SK-N-SH treated with all-trans-retinoic acid at 6 μM for 48 hours (cell line): ENCODE results near the gene ELOVL3.

Source experiments
- ATAC-seq: fragments of 200-7000 bp; cut with Tn5 transposase; 3 replicates; pipeline ENCODE4 v1.9.1; 2020; ENCODE audit warnings: mild to moderate bottlenecking, moderate library complexity
- ARNTL ChIP-seq: fragments of 450-650 bp; formaldehyde crosslinking; IDR thresholded peaks from 2 replicates; pipeline ENCODE4 v1.5.0; 2020; ENCODE audit warnings: low read depth, mild to moderate bottlenecking, moderate library complexity, borderline replicate concordance
- BACH2 ChIP-seq: fragments of 250-450 bp; sonication (Bioruptor Pico); IDR thresholded peaks from 2 replicates; pipeline ENCODE4 v1.9.0; 2021; ENCODE audit warnings: mild to moderate bottlenecking, borderline replicate concordance
- CREB5 ChIP-seq: fragments of 250-450 bp; sonication (Bioruptor Pico); IDR thresholded peaks from 2 replicates; pipeline ENCODE4 v1.5.1; 2020; ENCODE audit warnings: low read depth, mild to moderate bottlenecking, moderate library complexity
- CSRNP3 ChIP-seq: fragments of 250-450 bp; sonication (Bioruptor Pico); IDR thresholded peaks from 2 replicates; pipeline ENCODE4 v1.5.1; 2021; ENCODE audit warnings: mild to moderate bottlenecking, moderate library complexity
- ESRRG ChIP-seq: fragments of 250-450 bp; sonication (Bioruptor Pico); IDR thresholded peaks from 2 replicates; pipeline ENCODE4 v1.6.1; 2021; ENCODE audit warnings: mild to moderate bottlenecking
- GLIS3 ChIP-seq: fragments of 250-450 bp; sonication (Bioruptor Pico); IDR thresholded peaks from 2 replicates; pipeline ENCODE4 v1.5.0; 2020; ENCODE audit warnings: mild to moderate bottlenecking, moderate library complexity
- ISL1 ChIP-seq: fragments of 250-450 bp; sonication (Bioruptor Pico); IDR thresholded peaks from 2 replicates; pipeline ENCODE4 v2.1.2; 2022; ENCODE audit warnings: mild to moderate bottlenecking, moderate library complexity
- OSR1 ChIP-seq: fragments of 250-450 bp; sonication (Bioruptor Pico); IDR thresholded peaks from 2 replicates; pipeline ENCODE4 v1.8.0; 2022; ENCODE audit warnings: moderate library complexity, mild to moderate bottlenecking, inconsistent platforms
- PATZ1 ChIP-seq: fragments of 250-450 bp; sonication (Bioruptor Pico); IDR thresholded peaks from 2 replicates; pipeline ENCODE4 v1.8.0; 2020; ENCODE audit warnings: mild to moderate bottlenecking, moderate library complexity, borderline replicate concordance
- POU6F1 ChIP-seq: fragments of 250-450 bp; sonication (Bioruptor Pico); IDR thresholded peaks from 2 replicates; pipeline ENCODE4 v1.8.0; 2021; ENCODE audit warnings: low read depth, mild to moderate bottlenecking, moderate library complexity, borderline replicate concordance
- PPARA ChIP-seq: fragments of 250-450 bp; sonication (Bioruptor Pico); IDR thresholded peaks from 2 replicates; pipeline ENCODE4 v1.5.0; 2020; ENCODE audit warnings: mild to moderate bottlenecking, borderline replicate concordance
- RARB ChIP-seq: fragments of 250-450 bp; sonication (Bioruptor Pico); IDR thresholded peaks from 2 replicates; pipeline ENCODE4 v1.8.0; 2021; ENCODE audit warnings: mild to moderate bottlenecking, moderate library complexity
- SNAI2 ChIP-seq: fragments of 250-450 bp; sonication (Bioruptor Pico); IDR thresholded peaks from 2 replicates; pipeline ENCODE4 v1.5.0; 2020; ENCODE audit warnings: mild to moderate bottlenecking, moderate library complexity
- TCF4 ChIP-seq: fragments of 250-450 bp; sonication (Bioruptor Pico); IDR thresholded peaks from 2 replicates; pipeline ENCODE4 v1.8.0; 2021; ENCODE audit warnings: mild to moderate bottlenecking, moderate library complexity, borderline replicate concordance
- TOX ChIP-seq: fragments of 250-450 bp; sonication (Bioruptor Pico); IDR thresholded peaks from 2 replicates; pipeline ENCODE4 v1.8.0; 2021; ENCODE audit warnings: mild to moderate bottlenecking, moderate library complexity, borderline replicate concordance
- TSHZ2 ChIP-seq: fragments of 250-450 bp; sonication (Bioruptor Pico); IDR thresholded peaks from 2 replicates; pipeline ENCODE4 v1.5.0; 2020; ENCODE audit warnings: mild to moderate bottlenecking, moderate library complexity
- ZC3H10 ChIP-seq: fragments of 250-450 bp; sonication (Bioruptor Pico); IDR thresholded peaks from 2 replicates; pipeline ENCODE4 v1.5.1; 2021; ENCODE audit warnings: mild to moderate bottlenecking, moderate library complexity
- ZFP3 ChIP-seq: fragments of 250-450 bp; sonication (Bioruptor Pico); IDR thresholded peaks from 2 replicates; pipeline ENCODE4 v1.5.0; 2020; ENCODE audit warnings: mild to moderate bottlenecking, moderate library complexity
- ZFP30 ChIP-seq: fragments of 450-650 bp; formaldehyde crosslinking; IDR thresholded peaks from 2 replicates; pipeline ENCODE4 v1.5.0; 2022; ENCODE audit warnings: mild to moderate bottlenecking, moderate library complexity
- ZNF70 ChIP-seq: fragments of 450-650 bp; formaldehyde crosslinking; IDR thresholded peaks from 2 replicates; pipeline ENCODE4 v1.5.0; 2020; ENCODE audit warnings: mild to moderate bottlenecking, moderate library complexity
- ZNF8 ChIP-seq: fragments of 450-650 bp; formaldehyde crosslinking; IDR thresholded peaks from 2 replicates; pipeline ENCODE4 v1.5.0; 2020; ENCODE audit warnings: mild to moderate bottlenecking, moderate library complexity

ELOVL3 gene

GRCh38 chr10:102198027-102198426 is 28.1 kb upstream of the ELOVL3 start:
- no peak for ATAC-seq
- TF ChIP-seq ZNF70 (CRISPR knock-in tag) (no peak), PATZ1 (CRISPR knock-in tag) (no peak), PPARA (CRISPR knock-in tag) (no peak), CSRNP3 (CRISPR knock-in tag) (no peak), POU6F1 (CRISPR knock-in tag) (no peak), TOX (CRISPR knock-in tag) (no peak), ARNTL (no peak), BACH2 (no peak), TSHZ2 (CRISPR knock-in tag) (no peak), ZC3H10 (CRISPR knock-in tag) (no peak), ZFP3 (CRISPR knock-in tag) (no peak), OSR1 (CRISPR knock-in tag) (no peak), RARB (no peak), GLIS3 (CRISPR knock-in tag) (no peak), ZFP30 (no peak), ESRRG (no peak), SNAI2 (no peak), ISL1 (no peak), ZNF8 (CRISPR knock-in tag) (no peak)

GRCh38 chr10:102200751-102201640 is 25.1 kb upstream of the ELOVL3 start:
- no peak for ATAC-seq
- TF ChIP-seq GLIS3 (CRISPR knock-in tag) (no peak), ZNF70 (CRISPR knock-in tag) (no peak), TOX (CRISPR knock-in tag) (no peak), ESRRG (no peak), CREB5 (CRISPR knock-in tag) (no peak), ZFP3 (CRISPR knock-in tag) (no peak), PPARA (CRISPR knock-in tag) (no peak), POU6F1 (CRISPR knock-in tag) (no peak), TCF4 (CRISPR knock-in tag) (no peak), BACH2 (no peak), RARB (no peak), ISL1 (no peak), ARNTL (no peak), CSRNP3 (CRISPR knock-in tag) (no peak), OSR1 (CRISPR knock-in tag) (no peak), ZFP30 (no peak)
